Chondrocyte (in vitro differentiated cells): ENCODE results near the gene KRT82. TPM values are rescaled to one million over a fixed set of nuclear protein-coding genes. Genes with fewer than 3 reads are reported as not detected.
"Not testable (repeated sequence)": the region's sequence is repeated elsewhere in the genome, so short reads cannot be mapped to it uniquely, and the experiment has no call there.

Experiments used
- DNase-seq: peaks from one replicate; pipeline ENCODE4 v3.0.0; 2021; ENCODE audit warnings: mixed read lengths, low spot score
- H3K27ac Mint-ChIP-seq: one replicate; pipeline ENCODE4 v1.8.0; 2021; ENCODE audit warnings: mild to moderate bottlenecking, moderate library complexity, mixed read lengths; ENCODE audit not compliant: unreplicated experiment
- H3K27me3 Mint-ChIP-seq: 2 replicates; pipeline ENCODE4 v1.8.0; 2021; ENCODE audit warnings: low read depth, mixed read lengths
- H3K36me3 Mint-ChIP-seq: 2 replicates; pipeline ENCODE4 v1.8.0; 2021; ENCODE audit warnings: low read depth, mixed read lengths
- H3K4me1 Mint-ChIP-seq: 2 replicates; pipeline ENCODE4 v1.8.0; 2021; ENCODE audit warnings: low read depth, mild to moderate bottlenecking, mixed read lengths
- H3K4me3 Mint-ChIP-seq: one replicate; pipeline ENCODE4 v1.8.0; 2021; ENCODE audit warnings: mild to moderate bottlenecking, moderate library complexity, mixed read lengths; ENCODE audit not compliant: unreplicated experiment
- H3K9me3 Mint-ChIP-seq: 2 replicates; pipeline ENCODE4 v1.8.0; 2021; ENCODE audit warnings: low read depth, mixed read lengths
- total RNA-seq: library from RNA; stranded (reverse); gene quantifications from 3 replicates; pipeline ENCODE4 v1.2.1, GENCODE V29; 2021
- TF ChIP-seq, protein P1 (sequence below): fragments of 200-600 bp; sonication (generic); IDR thresholded peaks from 2 replicates; pipeline ENCODE4 v1.5.0; 2021; ENCODE audit warnings: antibody characterized with exemption, mild to moderate bottlenecking, moderate library complexity

KRT82 gene
- total RNA-seq, 1 donor from 2014 or later: not detected

DNA sequence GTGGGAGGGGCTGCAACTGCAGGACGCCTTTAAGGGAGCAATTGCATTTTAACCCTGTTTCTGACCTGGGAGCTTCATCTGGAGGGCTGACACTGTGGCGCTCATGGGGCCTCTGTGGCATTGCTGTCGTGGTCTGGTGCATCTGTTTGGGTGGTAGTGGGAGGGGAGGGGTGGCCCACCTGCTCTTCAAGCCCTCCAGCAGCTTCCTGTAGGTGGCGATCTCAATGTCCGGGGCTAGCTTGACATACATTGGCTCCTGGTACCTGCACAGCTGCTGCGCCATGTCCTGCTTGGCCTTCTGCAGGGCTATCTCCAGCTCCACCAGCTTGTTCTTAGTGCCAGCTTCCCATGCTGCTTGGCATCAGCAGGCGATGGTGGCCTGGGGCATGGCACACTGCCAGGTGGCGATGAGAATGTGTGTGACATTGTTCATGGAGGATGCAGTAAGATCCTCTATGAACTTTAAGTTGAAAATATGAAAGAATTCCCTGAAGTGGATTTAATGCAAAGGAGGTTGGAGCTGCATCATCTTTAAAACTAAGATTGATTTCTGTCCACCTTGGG lies 7.7 kb upstream of the KRT82 start:
- no peaks in the 10 kb centered on the region for H3K36me3 Mint-ChIP-seq
- DNase-seq: no peak
- H3K27me3 Mint-ChIP-seq: peaks cover 5% of the 10 kb centered on the region
- TF ChIP-seq, protein P1, sequence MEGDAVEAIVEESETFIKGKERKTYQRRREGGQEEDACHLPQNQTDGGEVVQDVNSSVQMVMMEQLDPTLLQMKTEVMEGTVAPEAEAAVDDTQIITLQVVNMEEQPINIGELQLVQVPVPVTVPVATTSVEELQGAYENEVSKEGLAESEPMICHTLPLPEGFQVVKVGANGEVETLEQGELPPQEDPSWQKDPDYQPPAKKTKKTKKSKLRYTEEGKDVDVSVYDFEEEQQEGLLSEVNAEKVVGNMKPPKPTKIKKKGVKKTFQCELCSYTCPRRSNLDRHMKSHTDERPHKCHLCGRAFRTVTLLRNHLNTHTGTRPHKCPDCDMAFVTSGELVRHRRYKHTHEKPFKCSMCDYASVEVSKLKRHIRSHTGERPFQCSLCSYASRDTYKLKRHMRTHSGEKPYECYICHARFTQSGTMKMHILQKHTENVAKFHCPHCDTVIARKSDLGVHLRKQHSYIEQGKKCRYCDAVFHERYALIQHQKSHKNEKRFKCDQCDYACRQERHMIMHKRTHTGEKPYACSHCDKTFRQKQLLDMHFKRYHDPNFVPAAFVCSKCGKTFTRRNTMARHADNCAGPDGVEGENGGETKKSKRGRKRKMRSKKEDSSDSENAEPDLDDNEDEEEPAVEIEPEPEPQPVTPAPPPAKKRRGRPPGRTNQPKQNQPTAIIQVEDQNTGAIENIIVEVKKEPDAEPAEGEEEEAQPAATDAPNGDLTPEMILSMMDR: no peak
- H3K4me1 Mint-ChIP-seq: peaks cover 10% of the 10 kb centered on the region
- no peaks in the 10 kb centered on the region for H3K9me3 Mint-ChIP-seq
- H3K27ac Mint-ChIP-seq: no peak overlapping the region
- no peak overlapping the region for H3K4me3 Mint-ChIP-seq

DNA sequence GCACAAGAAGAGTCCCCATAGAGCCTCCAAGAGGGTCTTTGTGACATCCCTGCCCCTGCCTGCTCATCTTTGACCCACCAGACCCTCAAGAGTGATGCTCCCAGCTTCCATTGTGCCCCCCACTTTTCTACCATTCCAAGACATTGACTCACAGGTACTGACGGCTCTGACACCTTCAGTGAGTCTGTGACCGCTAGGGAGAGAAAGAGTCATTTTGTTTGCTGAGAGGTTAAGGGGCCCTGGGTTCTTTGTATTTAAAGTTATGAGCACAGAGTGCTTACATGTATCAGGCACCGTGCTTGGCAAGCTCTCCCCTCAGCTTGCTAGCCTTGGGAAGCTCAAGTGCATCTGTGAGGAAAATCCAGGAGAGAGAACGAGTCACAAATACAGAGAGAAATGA lies 7.1 kb upstream of the KRT82 start:
- Mint-ChIP-seq H3K4me3 (no peak overlapping the region), H3K36me3 (no peaks in the 10 kb centered on the region), H3K27me3 (peaks cover 10% of the 10 kb centered on the region), H3K9me3 (no peaks in the 10 kb centered on the region), H3K27ac (no peak overlapping the region), H3K4me1 (peaks cover 10% of the 10 kb centered on the region)
- DNase-seq: no peak
- TF ChIP-seq, protein P1: no peak

DNA sequence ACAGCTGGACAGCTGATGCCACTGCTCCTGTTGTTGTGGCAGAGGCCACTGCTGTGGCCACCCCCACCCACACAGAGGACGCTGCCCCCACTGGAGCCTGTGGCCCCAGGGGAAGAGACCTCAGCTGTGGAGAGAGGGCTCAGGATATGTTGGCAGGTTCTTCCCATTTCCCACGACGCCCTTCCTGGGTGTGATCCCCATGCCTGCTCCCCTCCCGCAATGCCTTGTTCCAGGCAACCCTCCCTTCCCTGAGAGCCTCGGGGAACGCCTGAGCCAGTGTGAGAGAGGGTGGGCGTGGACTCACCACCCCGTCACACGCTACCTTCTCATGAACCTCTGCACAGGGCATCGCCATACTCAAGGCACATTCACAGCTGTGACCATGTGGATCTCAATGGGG lies 5.7 kb upstream of the KRT82 start:
- DNase-seq: no peak
- H3K4me1 Mint-ChIP-seq: peaks cover 10% of the 10 kb centered on the region
- H3K36me3 Mint-ChIP-seq: no peaks in the 10 kb centered on the region
- H3K9me3 Mint-ChIP-seq: no peaks in the 10 kb centered on the region
- H3K27me3 Mint-ChIP-seq: peaks cover 13% of the 10 kb centered on the region
- TF ChIP-seq, protein P1: no peak
- H3K27ac Mint-ChIP-seq: no peak overlapping the region
- H3K4me3 Mint-ChIP-seq: no peak overlapping the region

DNA sequence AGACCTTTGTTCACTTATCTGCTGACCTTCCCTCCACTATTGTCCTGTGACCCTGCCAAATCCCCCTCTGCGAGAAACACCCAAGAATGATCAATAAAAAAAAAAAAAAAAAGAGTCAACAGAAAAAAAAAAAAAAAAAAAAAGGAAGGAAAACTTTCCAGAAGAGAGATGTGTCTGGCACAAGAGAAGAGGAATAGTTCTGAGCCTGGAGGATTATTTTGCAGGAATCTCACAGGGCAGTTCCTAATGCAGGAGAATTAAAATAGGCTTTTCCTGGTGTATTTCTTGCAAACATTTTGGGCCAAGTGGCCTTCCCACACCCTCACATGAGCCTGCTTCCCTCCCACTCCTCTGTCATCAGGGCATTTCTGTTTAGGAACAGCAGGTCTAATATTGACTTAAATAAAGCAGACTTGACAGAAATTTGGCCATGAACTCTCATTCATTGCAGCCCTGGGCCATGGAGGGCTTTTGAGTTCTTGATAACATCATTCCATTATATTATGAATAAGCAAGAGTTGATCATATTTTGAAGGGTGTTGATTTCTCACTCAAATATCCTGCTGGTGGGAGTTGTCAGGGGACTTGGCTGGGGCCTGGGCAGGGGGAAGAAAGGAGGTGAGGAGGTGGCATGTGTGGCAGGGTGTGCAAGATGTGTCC lies 4.6 kb upstream of the KRT82 start:
- peaks cover 14% of the 10 kb centered on the region for H3K27me3 Mint-ChIP-seq
- H3K36me3 Mint-ChIP-seq, H3K27ac Mint-ChIP-seq, H3K4me3 Mint-ChIP-seq, H3K4me1 Mint-ChIP-seq, DNase-seq, H3K9me3 Mint-ChIP-seq: not testable (repeated sequence)

DNA sequence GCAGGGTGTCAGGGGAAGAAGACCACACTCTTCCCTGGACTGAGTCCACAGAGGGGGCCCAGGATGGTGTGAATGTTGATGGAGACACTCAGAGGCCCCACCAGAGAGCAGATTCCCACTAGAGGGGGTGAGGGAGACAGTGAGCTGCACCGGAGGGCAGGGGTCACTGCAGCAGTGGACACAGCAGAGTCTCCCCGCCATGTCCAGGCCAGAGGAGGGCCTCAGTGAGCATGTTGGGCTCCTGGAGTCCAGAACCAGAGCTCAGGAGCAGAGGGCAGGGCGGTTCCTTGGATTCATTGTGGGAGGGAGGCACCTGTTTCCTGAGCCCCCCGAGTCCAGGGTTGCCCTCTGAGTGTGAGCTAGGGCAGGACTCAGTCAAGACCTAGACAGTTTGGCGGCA lies 1.8 kb upstream of the KRT82 start:
- Mint-ChIP-seq H3K4me3 (no peak overlapping the region), H3K9me3 (no peaks in the 10 kb centered on the region), H3K4me1 (no peaks in the 10 kb centered on the region), H3K27me3 (peaks cover 22% of the 10 kb centered on the region), H3K36me3 (no peaks in the 10 kb centered on the region), H3K27ac (no peak overlapping the region)
- DNase-seq: no peak
- TF ChIP-seq, protein P1: no peak

DNA sequence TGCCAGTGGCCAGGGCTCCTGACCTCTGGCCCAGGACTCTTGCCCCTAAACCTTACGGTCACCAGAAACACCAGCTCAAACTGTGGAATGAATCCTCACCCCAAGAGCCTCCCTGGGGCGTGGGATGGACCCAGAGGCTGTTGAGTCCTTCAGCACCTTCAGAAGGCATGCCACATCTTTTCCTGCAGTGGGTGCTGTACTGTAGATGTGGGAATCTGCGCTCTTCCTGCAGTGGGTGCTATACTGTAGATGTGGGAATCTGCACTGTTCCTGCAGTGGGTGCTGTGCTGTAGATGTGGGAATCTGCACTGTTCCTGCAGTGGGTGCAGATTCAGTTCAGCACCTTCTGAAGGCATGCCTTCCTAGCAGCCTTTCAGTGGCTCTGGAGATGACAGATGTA lies 1.2 kb downstream of the KRT82 start:
- Mint-ChIP-seq H3K4me3 (no peak overlapping the region), H3K27ac (no peak overlapping the region), H3K36me3 (no peaks in the 10 kb centered on the region), H3K27me3 (peaks cover 28% of the 10 kb centered on the region), H3K9me3 (no peaks in the 10 kb centered on the region), H3K4me1 (no peaks in the 10 kb centered on the region)
- TF ChIP-seq, protein P1: no peak
- DNase-seq: no peak
